ENCODE results near the gene KRTAP4-9. TPM values are rescaled to one million over a fixed set of nuclear protein-coding genes. Genes with fewer than 3 reads are reported as not detected.
"Not testable (repeated sequence)": the region's sequence is repeated elsewhere in the genome, so short reads cannot be mapped to it uniquely, and the experiment has no call there.

The KRTAP4-9 gene
- total and polyA plus RNA-seq, 10 of the 15 experiments (the other 5 are each of a cell fraction or from before 2014, with no cell fraction given) = not detected

DNA sequence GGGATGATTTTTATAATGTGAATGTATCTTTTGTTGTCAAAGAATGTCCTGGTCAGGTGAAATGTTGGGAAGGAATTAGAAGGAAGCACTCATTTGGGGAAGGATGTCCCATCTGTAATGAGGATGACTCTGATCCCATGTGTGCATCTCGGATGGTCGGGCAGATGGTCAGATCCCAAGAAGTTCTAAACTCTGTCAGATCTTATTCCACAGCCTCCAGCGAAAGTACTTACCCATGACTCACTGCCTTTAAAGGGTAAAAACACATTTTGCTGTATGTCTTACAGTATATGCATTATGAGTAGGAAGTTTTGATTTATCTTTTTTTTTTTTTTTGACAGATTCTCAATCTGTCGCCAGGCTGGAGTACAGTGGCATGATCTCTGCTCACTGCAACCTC lies 13.5 kb downstream of the KRTAP4-9 start:
- no peak overlapping the region for H3K9ac ChIP-seq (ENCODE audit: control insufficient read depth, insufficient read depth, low read length)
- H3K79me2 ChIP-seq (ENCODE audit: control insufficient read depth, insufficient read depth, low read length) = no peaks in the 10 kb centered on the region
- no peak overlapping the region for H3K4me3 ChIP-seq
- ChIA-PET RAD21 (ENCODE audit: unreplicated experiment) (no interaction called here), POLR2A (no interaction called here), SMC1A (ENCODE audit: uncharacterized antibody, unreplicated experiment) (no interaction called here), CTCF (no interaction called here)
- H3K9me3 ChIP-seq (replicated peaks; ENCODE audit: control insufficient read depth, insufficient read depth, low read length) = no peaks in the 10 kb centered on the region
- TF ChIP-seq BRCA1 (IDR thresholded peaks at IDR 0.05; ENCODE audit: low read depth, low read length) (no peak), GABPA (IDR thresholded peaks at IDR 0.05; ENCODE audit: low read depth) (no peak), POLR2A (IDR thresholded peaks at IDR 0.05; ENCODE audit: low read depth, low read length) (no peak), STAT3 (IDR thresholded peaks at IDR 0.05; ENCODE audit: low read depth, low read length) (no peak), EZH2 (IDR thresholded peaks at IDR 0.05; ENCODE audit: borderline replicate concordance, control insufficient read depth, low read depth, low read length) (no peak), SPI1 (IDR thresholded peaks at IDR 0.05; ENCODE audit: borderline replicate concordance, insufficient read depth, low read depth, low read length) (no peak), MTA2 (IDR thresholded peaks at IDR 0.05; ENCODE audit: low read depth) (no peak)
- BruUV-seq (replicated peaks) = no TSS peak
- H3K4me2 ChIP-seq (ENCODE audit: control insufficient read depth, insufficient read depth) = no peak overlapping the region
- no peaks in the 10 kb centered on the region for H3K27me3 ChIP-seq (replicated peaks in 1 of 2; ENCODE audit: control insufficient read depth in 2 of 2, insufficient read depth in 2 of 2, low read length in 1 of 2)
- no peaks in the 10 kb centered on the region for H3K36me3 ChIP-seq (ENCODE audit: control insufficient read depth in 2 of 2, insufficient read depth in 2 of 2, low read length in 1 of 2)
- intact Hi-C loops (cut with micrococcal nuclease; ENCODE audit: unreplicated experiment) = no loop called here
- 22% methylated on average over 4 of the region's 4 CpGs for WGBS (ENCODE audit: insufficient coverage, insufficient replicate concordance, low lambda C conversion rate, missing lambda C conversion rate)
- ATAC-seq = no peak
- DNase-seq (ENCODE audit: low read depth, low spot score) = no peak
- H3K27ac ChIP-seq (ENCODE audit: control insufficient read depth, insufficient read depth) = no peak overlapping the region
- in situ Hi-C loops (cut with MboI) = no loop called here
- H4K20me1 ChIP-seq (ENCODE audit: control insufficient read depth, insufficient read depth) = no peaks in the 10 kb centered on the region
- FAIRE-seq = no peak
- H2AFZ ChIP-seq (ENCODE audit: control insufficient read depth, low read depth, low read length) = no peak overlapping the region
- H3K4me1 ChIP-seq (ENCODE audit: control insufficient read depth, insufficient read depth, low read length) = no peaks in the 10 kb centered on the region

DNA sequence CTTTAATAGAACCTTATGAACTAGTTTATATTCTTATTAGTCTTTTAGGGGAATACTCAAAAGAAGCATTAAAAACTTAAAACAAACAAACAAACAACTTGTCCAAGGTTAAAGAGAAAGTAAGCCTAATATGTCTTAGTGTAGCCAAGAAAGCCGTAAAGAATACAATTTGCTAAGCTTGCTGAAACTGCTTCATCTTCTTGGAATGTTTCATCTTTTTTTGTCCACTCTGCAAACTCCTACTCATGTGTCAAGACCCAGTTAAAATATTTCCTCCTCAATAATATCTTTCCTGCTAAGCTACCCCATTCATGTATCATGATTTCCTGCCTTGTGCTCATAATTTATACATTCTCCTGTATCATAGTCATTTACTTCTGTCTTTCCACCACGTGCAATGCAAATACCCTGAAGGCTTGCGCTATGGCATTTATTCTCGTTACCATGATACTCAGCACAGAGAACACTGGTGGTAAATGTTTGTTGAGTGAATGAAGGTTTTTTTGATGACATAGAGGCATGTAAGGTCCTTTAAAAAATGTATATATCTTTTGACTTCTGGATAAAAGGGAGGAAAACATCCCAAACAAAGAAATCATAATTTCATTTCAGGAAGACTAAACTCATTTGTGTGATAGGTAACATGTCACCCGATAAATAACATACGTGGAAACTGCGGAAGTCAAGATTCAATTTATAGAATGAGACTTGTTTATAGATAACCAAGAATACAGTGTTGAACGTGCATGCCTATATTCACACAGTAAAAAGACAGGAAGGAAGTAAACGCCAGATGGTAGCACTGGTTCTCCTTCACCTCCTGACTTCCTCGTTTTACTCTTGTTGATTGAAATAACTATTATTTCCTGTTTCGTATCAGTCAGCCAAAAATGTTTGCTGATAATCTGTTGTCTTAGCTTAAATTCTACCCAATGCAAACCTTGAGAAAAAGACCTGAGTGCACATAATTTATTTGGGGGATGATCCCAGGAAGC lies 14.8 kb downstream of the KRTAP4-9 start:
- BruUV-seq (replicated peaks); in situ Hi-C loops (cut with MboI); H3K4me3 ChIP-seq: not testable (repeated sequence)

More for the DNA sequence above, 14.8 kb downstream of the KRTAP4-9 start:
- H3K36me3 ChIP-seq (ENCODE audit: control insufficient read depth in 2 of 2, insufficient read depth in 2 of 2, low read length in 1 of 2); H3K4me2 ChIP-seq (ENCODE audit: control insufficient read depth, insufficient read depth); H3K27ac ChIP-seq (ENCODE audit: control insufficient read depth, insufficient read depth); SMC1A ChIA-PET (ENCODE audit: uncharacterized antibody, unreplicated experiment); FAIRE-seq; H3K9ac ChIP-seq (ENCODE audit: control insufficient read depth, insufficient read depth, low read length); H3K4me1 ChIP-seq (ENCODE audit: control insufficient read depth, insufficient read depth, low read length); ATAC-seq; H3K9me3 ChIP-seq (replicated peaks; ENCODE audit: control insufficient read depth, insufficient read depth, low read length); H2AFZ ChIP-seq (ENCODE audit: control insufficient read depth, low read depth, low read length); H3K79me2 ChIP-seq (ENCODE audit: control insufficient read depth, insufficient read depth, low read length); H4K20me1 ChIP-seq (ENCODE audit: control insufficient read depth, insufficient read depth); H3K27me3 ChIP-seq (replicated peaks in 1 of 2; ENCODE audit: control insufficient read depth in 2 of 2, insufficient read depth in 2 of 2, low read length in 1 of 2); POLR2A ChIA-PET; CTCF ChIA-PET; DNase-seq (ENCODE audit: low read depth, low spot score); intact Hi-C loops (cut with micrococcal nuclease; ENCODE audit: unreplicated experiment); RAD21 ChIA-PET (ENCODE audit: unreplicated experiment): not testable (repeated sequence)
- 4% methylated on average over 11 of the region's 11 CpGs for WGBS (ENCODE audit: insufficient coverage, insufficient replicate concordance, low lambda C conversion rate, missing lambda C conversion rate)
